NCI-H2107 treated with DMSO at 0.1 percent for 48 hours (cell line): ENCODE results near the gene PHF2.
"Not testable (repeated sequence)": the region's sequence is repeated elsewhere in the genome, so short reads cannot be mapped to it uniquely, and the experiment has no call there.

Experiments used
- DNase-seq: peaks from one replicate; lab custom pipeline; 2025; ENCODE audit not compliant: unreplicated experiment; lab: John Stamatoyannopoulos, UW

Gene PHF2

GRCh38 chr9:93663877-93664548 lies 87.6 kb downstream of the PHF2 start:
- no peak for DNase-seq

GRCh38 chr9:93664549-93665120 lies 88.3 kb downstream of the PHF2 start:
- DNase-seq: no peak

- DNase-seq: no peak
Measured at GRCh38 chr9:93665128-93665636, 88.8 kb downstream of the PHF2 start.

- no peak for DNase-seq
Measured at GRCh38 chr9:93665637-93666438, 89.5 kb downstream of the PHF2 start.

GRCh38 chr9:93666439-93666784 lies 90.0 kb downstream of the PHF2 start:
- DNase-seq: not testable (repeated sequence)

- DNase-seq: no peak
Measured at GRCh38 chr9:93667006-93667405, 90.6 kb downstream of the PHF2 start.

- no peak for DNase-seq
Measured at GRCh38 chr9:93667627-93668026, 91.2 kb downstream of the PHF2 start.

- no peak for DNase-seq
Measured at GRCh38 chr9:93668261-93668871, 92.0 kb downstream of the PHF2 start.

- no peak for DNase-seq
Measured at GRCh38 chr9:93669116-93669957, 93.0 kb downstream of the PHF2 start.

GRCh38 chr9:93669958-93670207 lies 93.5 kb downstream of the PHF2 start:
- no peak for DNase-seq

- no peak for DNase-seq
Measured at GRCh38 chr9:93670208-93671019, 94.0 kb downstream of the PHF2 start.

- no peak for DNase-seq
Measured at GRCh38 chr9:93671020-93671338, 94.6 kb downstream of the PHF2 start.

GRCh38 chr9:93672330-93673020 lies 96.1 kb downstream of the PHF2 start:
- DNase-seq: not testable (repeated sequence)

GRCh38 chr9:93673021-93673838 lies 96.8 kb downstream of the PHF2 start:
- no peak for DNase-seq

GRCh38 chr9:93673839-93674334 lies 97.5 kb downstream of the PHF2 start:
- DNase-seq: no peak

GRCh38 chr9:93674580-93675335 lies 98.4 kb downstream of the PHF2 start:
- DNase-seq: no peak

GRCh38 chr9:93675336-93676150 lies 99.2 kb downstream of the PHF2 start:
- DNase-seq: no peak
